HEK293T (cell line): ENCODE data around the gene RNU1-3.
"Not testable (repeated sequence)": the region's sequence is repeated elsewhere in the genome, so short reads cannot be mapped to it uniquely, and the experiment has no call there.

Experiments
- ELF4 ChIP-seq: fragments of 450-650 bp; IDR thresholded peaks from 2 replicates; pipeline ENCODE4 v1.6.1; 2017; ENCODE audit warnings: antibody characterized with exemption
- SUZ12 ChIP-seq: fragments of 450-650 bp; IDR thresholded peaks from 2 replicates; pipeline ENCODE4 v1.6.1; 2016; ENCODE audit warnings: mild to moderate bottlenecking
- TARDBP ChIP-seq: fragments of 450-650 bp; IDR thresholded peaks from 2 replicates; pipeline ENCODE4 v1.6.1; 2016

DNA sequence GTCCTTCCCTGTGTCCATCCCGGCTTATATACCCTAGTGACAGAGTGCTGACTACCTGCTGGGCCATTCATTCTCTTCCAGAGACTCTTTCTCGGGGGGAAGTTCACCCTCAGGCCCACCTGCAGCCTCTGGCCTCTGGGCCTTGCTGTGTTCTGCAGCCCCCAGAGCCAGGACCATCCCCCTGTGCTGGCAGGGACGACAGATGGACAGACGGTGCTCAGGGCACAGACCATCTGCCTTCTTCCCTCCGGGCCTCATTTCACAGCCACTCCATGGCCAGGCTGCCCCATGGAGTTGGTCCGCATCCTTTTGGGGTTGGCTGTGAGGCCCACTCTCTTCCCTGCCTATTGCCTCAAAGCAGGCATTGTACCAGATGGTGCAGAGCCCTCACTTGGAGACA is 39.6 kb upstream of the RNU1-3 start:
- TF ChIP-seq ELF4, TARDBP, SUZ12: not testable (repeated sequence)
